GM21423 (cell line): Measurements from ENCODE around the gene SMURF1.
"Not testable (repeated sequence)": the region's sequence is repeated elsewhere in the genome, so short reads cannot be mapped to it uniquely, and the experiment has no call there.

Experiments
- ATAC-seq: cut with Tn5 transposase; IDR thresholded peaks from one replicate; pipeline ENCODE4 v1.9.1; 2021; ENCODE audit warnings: mild to moderate bottlenecking, moderate library complexity; ENCODE audit not compliant: unreplicated experiment

Gene SMURF1

GRCh38 chr7:99143853-99144672 is at the start of gene SMURF1:
Gene SMURF1 (minus strand): TSS chr7:99144108. CDS start chr7:99143780, 328 bp downstream.
- peak; percentile 74 for ATAC-seq

GRCh38 chr7:99191869-99192596 is 48.1 kb upstream of the SMURF1 start:
- peak; percentile 67 for ATAC-seq

GRCh38 chr7:99190359-99191009 is 46.6 kb upstream of the SMURF1 start:
- no peak for ATAC-seq

GRCh38 chr7:99189222-99189621 is 45.3 kb upstream of the SMURF1 start:
- no peak for ATAC-seq

- ATAC-seq: no peak
Observed at GRCh38 chr7:99188221-99188620, 44.3 kb upstream of the SMURF1 start.

- ATAC-seq: no peak
Observed at GRCh38 chr7:99184532-99185218, 40.8 kb upstream of the SMURF1 start.

- ATAC-seq: no peak
Observed at GRCh38 chr7:99180067-99180650, 36.3 kb upstream of the SMURF1 start.

GRCh38 chr7:99177165-99177564 is 33.3 kb upstream of the SMURF1 start:
- ATAC-seq: no peak

GRCh38 chr7:99173787-99174186 is 29.9 kb upstream of the SMURF1 start:
- ATAC-seq: no peak

GRCh38 chr7:99171731-99172130 is 27.8 kb upstream of the SMURF1 start:
- no peak for ATAC-seq

GRCh38 chr7:99170730-99171074 is 26.8 kb upstream of the SMURF1 start:
- no peak for ATAC-seq

- no peak for ATAC-seq
Observed at GRCh38 chr7:99170065-99170729, 26.3 kb upstream of the SMURF1 start.

GRCh38 chr7:99167072-99167471 is 23.2 kb upstream of the SMURF1 start:
- no peak for ATAC-seq

- ATAC-seq: no peak
Observed at GRCh38 chr7:99165816-99166215, 21.9 kb upstream of the SMURF1 start.

GRCh38 chr7:99163669-99164068 is 19.8 kb upstream of the SMURF1 start:
- ATAC-seq: not testable (repeated sequence)

- no peak for ATAC-seq
Observed at GRCh38 chr7:99156649-99157048, 12.7 kb upstream of the SMURF1 start.

- no peak for ATAC-seq
Observed at GRCh38 chr7:99155211-99155610, 11.3 kb upstream of the SMURF1 start.

- no peak for ATAC-seq
Observed at GRCh38 chr7:99146979-99147378, 3.1 kb upstream of the SMURF1 start.

GRCh38 chr7:99143521-99143852 is 421 bp downstream of the SMURF1 start:
- ATAC-seq: no peak

GRCh38 chr7:99142727-99143520 is 984 bp downstream of the SMURF1 start:
- ATAC-seq: peak; percentile 26
